PC-9 (cell line): Measurements from ENCODE around the gene SMURF1.

Experiments used
- EZH2 ChIP-seq: fragments of 200-600 bp; sonication (generic); IDR thresholded peaks from 2 replicates; pipeline ENCODE4 v1.8.0; 2017; ENCODE audit warnings: antibody characterized with exemption, low read depth
- TF ChIP-seq, protein P1 (sequence below): fragments of 200-600 bp; sonication (generic); conservative IDR thresholded peaks from 2 replicates; pipeline ENCODE4 v1.6.1; 2017; ENCODE audit warnings: mixed run types, antibody characterized with exemption, mild to moderate bottlenecking, moderate library complexity

GRCh38 chr7:99061001-99061776 is 82.7 kb downstream of the SMURF1 start:
- TF ChIP-seq, protein P1, sequence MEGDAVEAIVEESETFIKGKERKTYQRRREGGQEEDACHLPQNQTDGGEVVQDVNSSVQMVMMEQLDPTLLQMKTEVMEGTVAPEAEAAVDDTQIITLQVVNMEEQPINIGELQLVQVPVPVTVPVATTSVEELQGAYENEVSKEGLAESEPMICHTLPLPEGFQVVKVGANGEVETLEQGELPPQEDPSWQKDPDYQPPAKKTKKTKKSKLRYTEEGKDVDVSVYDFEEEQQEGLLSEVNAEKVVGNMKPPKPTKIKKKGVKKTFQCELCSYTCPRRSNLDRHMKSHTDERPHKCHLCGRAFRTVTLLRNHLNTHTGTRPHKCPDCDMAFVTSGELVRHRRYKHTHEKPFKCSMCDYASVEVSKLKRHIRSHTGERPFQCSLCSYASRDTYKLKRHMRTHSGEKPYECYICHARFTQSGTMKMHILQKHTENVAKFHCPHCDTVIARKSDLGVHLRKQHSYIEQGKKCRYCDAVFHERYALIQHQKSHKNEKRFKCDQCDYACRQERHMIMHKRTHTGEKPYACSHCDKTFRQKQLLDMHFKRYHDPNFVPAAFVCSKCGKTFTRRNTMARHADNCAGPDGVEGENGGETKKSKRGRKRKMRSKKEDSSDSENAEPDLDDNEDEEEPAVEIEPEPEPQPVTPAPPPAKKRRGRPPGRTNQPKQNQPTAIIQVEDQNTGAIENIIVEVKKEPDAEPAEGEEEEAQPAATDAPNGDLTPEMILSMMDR: no peak
- no peak for TF ChIP-seq EZH2
